ENCODE results near the gene YIPF2. TPM values are rescaled to one million over a fixed set of nuclear protein-coding genes. Genes with fewer than 3 reads are reported as not detected.

Gene YIPF2
- total and polyA plus RNA-seq, 2 donors from 2014 or later: 64.7 to 70.3 TPM

DNA sequence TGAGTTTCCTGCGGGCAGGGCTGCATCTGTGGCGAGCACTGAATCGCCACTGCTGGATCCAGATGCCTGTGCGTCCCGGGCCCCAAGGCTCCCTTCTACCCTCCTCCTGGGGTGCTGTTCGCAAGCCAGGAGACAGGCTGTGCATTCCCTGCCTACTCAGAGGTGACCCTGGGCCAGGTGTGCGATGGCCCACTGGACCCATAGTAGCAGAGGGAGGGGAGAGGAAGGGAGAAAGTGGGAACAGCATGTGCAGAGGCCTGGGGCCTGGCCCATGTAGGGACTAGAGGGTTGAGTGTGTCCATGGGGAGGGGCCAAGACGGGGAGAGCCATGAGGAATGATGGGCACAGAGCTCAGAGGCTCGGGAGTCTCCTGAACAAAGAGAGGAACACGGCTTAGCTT is 29.8 kb downstream of the YIPF2 start:
- Histone ChIP-seq H3K9me3 (ENCODE audit: control insufficient read depth in 2 of 3, insufficient read depth in 1 of 3, low read length in 3 of 3) (no peaks in the 10 kb centered on the region), H3K27me3 (ENCODE audit: control insufficient read depth, insufficient read depth, low read length) (no peaks in the 10 kb centered on the region), H3K9ac (ENCODE audit: low read length in 3 of 3) (no peak overlapping the region), H3K4me1 (ENCODE audit: control insufficient read depth in 2 of 3, insufficient read depth in 2 of 3, low read depth in 1 of 3, low read length in 3 of 3) (peaks cover 0 to 23% (median 0%) of the 10 kb centered on the region in 3 donors), H3K4me3 (ENCODE audit: low read length in 3 of 3) (no peak overlapping the region), H3K36me3 (ENCODE audit: control insufficient read depth in 2 of 3, insufficient read depth in 3 of 3, low read length in 3 of 3) (no peaks in the 10 kb centered on the region), H3K27ac (ENCODE audit: low read depth in 2 of 2, low read length in 2 of 2) (no peak overlapping the region)
- no peak for FAIRE-seq
- no peak for DNase-seq
- TF ChIP-seq, protein P1, sequence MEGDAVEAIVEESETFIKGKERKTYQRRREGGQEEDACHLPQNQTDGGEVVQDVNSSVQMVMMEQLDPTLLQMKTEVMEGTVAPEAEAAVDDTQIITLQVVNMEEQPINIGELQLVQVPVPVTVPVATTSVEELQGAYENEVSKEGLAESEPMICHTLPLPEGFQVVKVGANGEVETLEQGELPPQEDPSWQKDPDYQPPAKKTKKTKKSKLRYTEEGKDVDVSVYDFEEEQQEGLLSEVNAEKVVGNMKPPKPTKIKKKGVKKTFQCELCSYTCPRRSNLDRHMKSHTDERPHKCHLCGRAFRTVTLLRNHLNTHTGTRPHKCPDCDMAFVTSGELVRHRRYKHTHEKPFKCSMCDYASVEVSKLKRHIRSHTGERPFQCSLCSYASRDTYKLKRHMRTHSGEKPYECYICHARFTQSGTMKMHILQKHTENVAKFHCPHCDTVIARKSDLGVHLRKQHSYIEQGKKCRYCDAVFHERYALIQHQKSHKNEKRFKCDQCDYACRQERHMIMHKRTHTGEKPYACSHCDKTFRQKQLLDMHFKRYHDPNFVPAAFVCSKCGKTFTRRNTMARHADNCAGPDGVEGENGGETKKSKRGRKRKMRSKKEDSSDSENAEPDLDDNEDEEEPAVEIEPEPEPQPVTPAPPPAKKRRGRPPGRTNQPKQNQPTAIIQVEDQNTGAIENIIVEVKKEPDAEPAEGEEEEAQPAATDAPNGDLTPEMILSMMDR (IDR thresholded peaks at IDR 0.05; ENCODE audit: borderline replicate concordance, extremely low read depth, insufficient read depth): no peak
- intact Hi-C loops (cut with DNase I): no loop called here

DNA sequence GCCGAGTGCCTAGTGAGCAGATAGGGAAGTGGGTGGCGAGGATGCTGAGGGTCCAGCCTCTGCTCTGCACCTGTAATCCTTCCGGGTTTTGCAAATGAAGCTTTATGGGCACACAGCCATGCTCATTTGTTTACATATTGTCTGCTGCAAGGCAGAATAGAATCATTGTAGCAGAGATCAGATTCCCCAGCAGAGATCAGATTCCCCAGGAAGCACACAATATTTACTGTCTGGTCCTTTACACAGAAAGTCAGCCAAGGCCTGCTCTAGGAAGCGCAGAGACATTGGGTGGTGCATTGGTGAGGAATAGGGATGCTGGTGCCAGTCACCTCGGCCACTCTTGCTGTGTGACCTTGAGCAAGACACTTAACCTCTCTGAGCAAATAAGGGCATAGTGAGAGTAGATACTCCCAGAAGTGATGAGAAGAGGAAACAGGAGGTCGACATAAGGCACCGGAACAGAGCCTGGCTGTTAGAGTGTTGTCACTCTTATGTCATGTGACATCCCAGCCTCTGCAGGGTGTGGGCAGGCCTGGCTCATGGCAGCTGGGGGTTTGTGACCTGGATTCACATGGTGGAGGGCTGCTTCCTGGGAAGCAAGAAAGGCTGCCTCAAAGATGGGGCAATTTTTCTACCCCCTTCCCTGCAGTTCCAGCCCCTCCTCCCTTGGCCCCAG is 31.4 kb downstream of the YIPF2 start:
- DNase-seq (peak in 2 of 5 donors; percentile 36 to 56), FAIRE-seq (no peak)
- Histone ChIP-seq H3K4me3 (ENCODE audit: low read length in 3 of 3) (no peak overlapping the region), H3K27me3 (ENCODE audit: control insufficient read depth, insufficient read depth, low read length) (no peaks in the 10 kb centered on the region), H3K9ac (ENCODE audit: low read length in 3 of 3) (no peak overlapping the region), H3K27ac (ENCODE audit: low read depth in 2 of 2, low read length in 2 of 2) (no peak overlapping the region), H3K36me3 (ENCODE audit: control insufficient read depth in 2 of 3, insufficient read depth in 3 of 3, low read length in 3 of 3) (no peaks in the 10 kb centered on the region), H3K9me3 (ENCODE audit: control insufficient read depth in 2 of 3, insufficient read depth in 1 of 3, low read length in 3 of 3) (no peaks in the 10 kb centered on the region), H3K4me1 (ENCODE audit: control insufficient read depth in 2 of 3, insufficient read depth in 2 of 3, low read depth in 1 of 3, low read length in 3 of 3) (peaks cover 0 to 25% (median 0%) of the 10 kb centered on the region in 3 donors)
- intact Hi-C loops (cut with DNase I): no loop called here
- TF ChIP-seq, protein P1 (IDR thresholded peaks at IDR 0.05; ENCODE audit: borderline replicate concordance, extremely low read depth, insufficient read depth): no peak

DNA sequence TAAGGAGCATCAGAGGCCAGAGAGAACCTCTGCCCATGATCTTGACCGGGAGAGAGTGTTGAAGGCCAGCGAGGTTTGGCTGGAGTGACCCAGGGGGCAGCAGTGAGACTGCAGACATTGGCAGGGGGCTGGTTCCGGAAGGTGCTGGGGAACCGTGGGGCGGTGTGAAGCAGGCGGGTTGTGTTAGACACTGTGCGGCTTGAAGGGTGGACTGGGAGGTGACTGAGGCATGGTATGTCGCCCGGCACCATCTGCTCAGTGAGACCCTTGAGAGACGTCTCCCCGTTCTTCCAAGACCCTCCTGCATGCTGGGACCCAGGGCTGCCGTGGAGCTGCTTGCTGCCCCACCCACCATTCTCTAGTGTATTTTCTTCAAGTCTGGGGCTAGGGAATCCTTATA is 32.5 kb downstream of the YIPF2 start:
- H3K4me1 ChIP-seq (ENCODE audit: control insufficient read depth in 2 of 3, insufficient read depth in 2 of 3, low read depth in 1 of 3, low read length in 3 of 3): peaks cover 0 to 29% (median 3%) of the 10 kb centered on the region in 3 donors

More for the DNA sequence above, 32.5 kb downstream of the YIPF2 start:
- no peak for DNase-seq
- TF ChIP-seq, protein P1 (IDR thresholded peaks at IDR 0.05; ENCODE audit: borderline replicate concordance, extremely low read depth, insufficient read depth): no peak
- H3K27me3 ChIP-seq (ENCODE audit: control insufficient read depth, insufficient read depth, low read length): no peaks in the 10 kb centered on the region
- no peak for FAIRE-seq
- intact Hi-C loops (cut with DNase I): no loop called here
- H3K9me3 ChIP-seq (ENCODE audit: control insufficient read depth in 2 of 3, insufficient read depth in 1 of 3, low read length in 3 of 3): no peaks in the 10 kb centered on the region
- no peak overlapping the region for H3K27ac ChIP-seq (ENCODE audit: low read depth in 2 of 2, low read length in 2 of 2)
- H3K4me3 ChIP-seq (ENCODE audit: low read length in 3 of 3): no peak overlapping the region
- H3K36me3 ChIP-seq (ENCODE audit: control insufficient read depth in 2 of 3, insufficient read depth in 3 of 3, low read length in 3 of 3): no peaks in the 10 kb centered on the region
- H3K9ac ChIP-seq (ENCODE audit: low read length in 3 of 3): no peak overlapping the region

Data from kidney (tissue), 14 donors.